Iris pigment epithelial cell (primary cell): ENCODE data around the gene C19orf12.

Source experiments
- DNase-seq: peaks from one replicate; pipeline ENCODE4 v3.0.0-alpha.2; 2011; ENCODE audit warnings: low read depth

Gene C19orf12

DNA sequence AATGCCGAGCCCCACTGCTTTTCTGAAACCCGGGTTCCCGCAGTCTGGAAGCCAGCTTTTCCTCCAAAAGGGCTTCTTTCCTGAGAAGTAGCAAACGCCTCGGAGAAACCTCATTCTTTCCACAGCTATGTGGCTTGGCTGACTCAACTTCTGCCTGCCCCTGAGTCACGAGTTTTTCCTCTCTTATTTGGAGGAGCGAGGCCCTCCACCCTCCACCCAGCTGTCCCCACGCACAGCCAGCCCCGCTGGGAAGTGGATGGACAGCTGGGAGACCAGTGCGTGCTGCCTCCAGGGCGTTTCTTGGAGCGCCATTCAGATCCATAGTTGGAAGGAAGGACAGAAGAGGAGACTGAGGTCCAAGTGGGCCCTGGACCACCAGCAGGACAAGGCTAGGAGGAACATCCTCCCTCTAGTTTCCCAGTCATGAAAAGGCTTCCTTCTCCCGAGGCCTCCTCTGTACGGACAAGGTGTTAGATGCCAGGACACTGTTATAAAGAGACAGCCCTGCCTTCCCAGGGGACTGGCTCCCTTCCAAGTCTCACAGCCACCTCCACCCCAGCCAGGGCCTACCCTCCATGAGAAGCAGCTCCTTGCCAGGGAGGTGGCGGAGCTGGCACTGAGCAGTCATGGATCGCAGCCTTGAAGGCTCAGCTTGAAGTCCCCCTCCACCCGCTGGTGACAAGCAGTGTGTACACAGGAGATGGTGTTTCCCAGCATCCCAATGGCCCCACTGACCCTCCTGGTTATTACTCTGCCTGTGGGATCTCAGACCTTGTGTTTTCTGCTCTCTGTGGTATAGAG, 52.3 kb downstream of the C19orf12 start:
- peak; percentile 87 for DNase-seq

DNA sequence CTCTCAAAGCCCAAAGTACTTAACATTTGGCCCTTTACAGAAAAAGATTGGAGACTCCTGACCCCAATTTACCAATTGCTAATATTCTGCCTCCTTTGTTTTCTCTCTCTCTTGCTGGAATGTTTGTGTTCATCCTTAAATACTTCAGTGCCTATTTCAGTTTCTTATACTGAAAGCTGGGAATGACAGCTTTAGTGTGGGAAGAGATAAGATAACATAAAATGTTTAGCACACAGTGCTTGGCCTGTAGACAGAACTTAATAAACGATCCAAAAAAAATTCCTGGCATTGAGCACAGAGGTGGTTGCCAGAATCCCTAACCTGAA, 52.8 kb downstream of the C19orf12 start:
- no peak for DNase-seq

DNA sequence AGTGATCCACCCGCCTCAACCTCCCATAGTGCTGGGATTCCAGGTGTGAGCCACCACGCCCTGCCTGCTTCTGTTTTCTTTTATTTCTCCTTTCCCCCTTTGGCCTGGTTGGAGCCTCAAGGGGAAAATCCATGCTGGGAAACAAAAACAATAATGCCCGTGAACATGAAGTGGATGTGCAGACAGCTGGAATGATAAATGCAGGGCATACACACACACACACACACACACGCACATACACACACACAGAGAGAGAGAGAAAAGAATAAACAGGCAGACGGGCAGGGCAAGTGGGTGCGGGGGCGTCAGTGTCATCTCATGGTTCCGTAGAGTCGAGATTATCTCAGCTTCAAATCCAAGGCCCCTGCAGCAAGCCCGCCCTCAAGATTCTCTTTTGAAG, 54.2 kb downstream of the C19orf12 start:
- DNase-seq: peak; percentile 15

DNA sequence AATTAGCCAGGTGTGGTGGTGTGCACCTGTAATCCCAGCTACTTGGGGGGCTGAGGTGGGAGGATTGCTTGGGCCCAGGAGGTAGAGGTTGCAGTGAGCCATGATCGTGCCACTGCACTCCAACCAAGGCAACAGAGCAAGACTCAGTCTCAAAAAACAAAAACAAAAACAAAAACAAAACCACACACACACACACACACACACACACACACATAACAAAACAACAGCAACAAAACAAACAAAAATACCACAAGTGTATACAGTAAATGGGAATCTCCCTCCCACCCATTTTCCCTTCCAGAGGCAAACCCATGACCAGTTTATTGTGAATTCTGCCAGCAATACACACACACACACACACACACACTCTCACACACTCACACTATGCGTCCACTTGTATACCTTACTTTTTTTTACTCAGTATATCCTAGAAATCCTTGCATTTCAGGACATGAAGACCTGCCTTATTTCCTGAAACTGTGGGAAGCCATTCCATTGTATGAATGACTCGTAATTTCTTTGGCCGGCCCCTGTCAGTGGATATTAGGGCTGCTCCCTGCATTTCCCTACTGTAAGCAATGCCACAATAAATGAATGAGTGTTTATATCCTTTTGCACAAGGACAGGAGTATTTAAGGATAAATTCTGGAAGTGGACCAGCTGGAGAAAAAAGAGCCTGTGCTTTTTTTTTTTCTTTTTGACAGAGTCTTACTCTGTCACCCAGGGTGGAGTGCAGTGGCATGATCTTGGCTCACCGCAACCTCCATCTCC, 56.7 kb downstream of the C19orf12 start:
- DNase-seq: no peak

DNA sequence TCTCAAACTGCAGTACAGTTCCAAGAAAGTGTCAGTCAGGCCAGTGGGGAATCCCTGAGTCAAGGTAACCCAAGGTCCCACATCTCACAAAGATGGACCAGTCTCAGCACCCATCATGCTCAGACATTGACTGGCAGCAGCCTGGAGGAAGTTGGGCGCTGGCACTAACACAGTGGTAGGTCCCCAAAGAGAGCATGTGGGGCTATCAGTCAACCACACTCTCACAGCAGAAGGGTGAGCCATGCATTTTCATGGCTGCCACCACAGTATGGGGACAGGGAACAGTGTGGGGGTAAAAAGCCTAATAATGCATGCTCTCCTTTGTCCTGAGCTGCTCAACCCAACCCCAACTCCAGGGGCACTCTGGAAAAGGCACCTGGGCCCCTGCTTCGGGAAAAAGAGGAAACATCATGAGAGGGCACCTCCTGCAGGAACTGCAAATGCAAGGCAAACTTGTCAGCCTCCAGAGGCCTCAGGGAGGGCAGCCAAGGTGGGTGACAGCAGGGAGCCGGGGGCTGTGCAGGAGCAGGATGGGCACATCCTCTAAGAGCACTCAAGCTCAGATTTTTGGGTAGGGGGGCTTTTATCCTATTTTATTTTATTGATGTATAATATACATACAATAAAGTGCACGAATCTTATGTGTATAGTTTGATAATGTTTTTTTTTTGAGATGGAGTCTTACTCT, 59.3 kb downstream of the C19orf12 start:
- DNase-seq: no peak

DNA sequence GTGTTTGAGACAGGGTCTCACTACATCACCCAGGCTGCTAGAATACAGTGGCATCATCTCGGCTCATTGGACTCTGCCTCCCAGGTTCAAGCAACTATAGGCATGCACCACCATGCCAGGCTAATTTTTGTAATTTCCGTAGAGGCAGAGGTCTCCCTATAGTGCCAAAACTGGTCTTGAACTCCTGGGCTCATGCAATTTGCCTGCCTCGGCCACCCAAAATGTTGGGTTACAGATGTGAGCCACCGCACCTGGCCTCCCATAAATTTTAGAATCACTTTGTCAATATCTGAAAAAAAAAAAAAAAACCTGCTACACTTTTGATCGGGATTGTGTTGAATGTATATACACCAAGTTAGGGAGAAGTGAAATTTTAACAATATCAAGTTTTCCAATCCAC, 61.7 kb downstream of the C19orf12 start:
- DNase-seq: no peak

DNA sequence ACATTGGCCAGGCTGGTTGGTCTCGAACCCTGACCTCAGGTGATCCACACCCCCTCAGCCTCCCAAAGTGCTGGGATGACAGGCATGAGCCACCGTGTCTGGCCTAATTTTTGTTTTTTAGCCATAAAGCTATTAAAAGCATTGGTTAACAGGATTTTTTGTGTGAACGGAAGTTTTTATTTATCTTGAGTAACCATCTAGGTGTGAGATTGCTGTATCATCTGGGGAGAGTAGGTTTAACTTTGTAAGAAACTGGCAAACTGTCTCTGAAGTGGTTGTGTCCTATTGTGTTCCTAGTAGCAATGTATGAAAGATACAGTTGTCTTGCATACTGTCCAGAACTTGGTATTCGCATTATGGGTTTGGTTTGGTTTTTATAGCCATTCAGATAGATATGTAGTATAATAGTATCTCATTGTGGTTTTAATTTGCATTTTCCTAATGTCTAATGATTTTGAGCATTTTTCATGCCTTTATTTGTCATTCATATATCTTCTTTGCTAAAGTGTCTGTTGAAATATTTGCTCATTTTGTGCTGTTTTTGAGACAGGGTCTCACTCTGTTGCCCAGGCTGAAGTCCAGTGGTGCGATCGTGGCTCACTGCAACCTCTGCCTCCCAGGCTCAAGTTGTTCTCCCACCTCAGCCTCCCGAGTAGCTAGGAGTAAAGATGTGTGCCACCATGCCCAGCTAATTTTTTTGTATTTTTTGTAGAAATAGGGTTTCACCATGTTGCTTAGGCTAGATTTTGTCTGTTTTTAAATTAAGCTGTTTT, 63.3 kb downstream of the C19orf12 start:
- DNase-seq: no peak

DNA sequence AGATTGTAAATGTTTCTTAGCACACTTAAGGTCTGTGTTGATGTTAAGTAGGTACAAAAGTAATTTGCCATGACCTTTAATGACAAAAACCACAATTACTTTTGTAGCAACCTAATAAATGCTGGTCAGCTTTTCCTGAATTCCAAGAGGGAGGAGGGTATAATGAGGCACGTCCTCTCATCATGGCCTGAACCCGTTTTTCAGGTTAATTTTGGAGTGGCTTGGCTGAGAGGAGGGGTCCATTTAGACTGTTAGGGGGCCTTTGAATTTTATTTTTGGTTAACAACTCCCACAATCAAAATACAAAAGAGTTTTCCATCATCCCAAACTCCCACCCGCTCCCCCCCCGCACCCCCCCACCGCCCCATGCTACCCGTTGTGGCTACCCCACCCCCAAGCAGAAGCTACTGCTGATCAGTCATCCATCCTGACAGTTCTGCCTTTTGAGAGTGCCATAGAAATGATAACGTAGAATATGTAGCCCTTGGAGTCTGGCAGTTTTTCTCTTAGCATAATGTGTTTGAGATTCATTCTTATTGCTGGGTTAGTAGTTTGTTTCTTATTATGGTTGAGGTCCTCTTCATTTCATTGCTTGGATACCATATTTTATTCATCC, 64.2 kb downstream of the C19orf12 start:
- no peak for DNase-seq
